ENCODE measurements around the gene GFRA3.
"Not testable (repeated sequence)": the region's sequence is repeated elsewhere in the genome, so short reads cannot be mapped to it uniquely, and the experiment has no call there.

Gene GFRA3, protein sequence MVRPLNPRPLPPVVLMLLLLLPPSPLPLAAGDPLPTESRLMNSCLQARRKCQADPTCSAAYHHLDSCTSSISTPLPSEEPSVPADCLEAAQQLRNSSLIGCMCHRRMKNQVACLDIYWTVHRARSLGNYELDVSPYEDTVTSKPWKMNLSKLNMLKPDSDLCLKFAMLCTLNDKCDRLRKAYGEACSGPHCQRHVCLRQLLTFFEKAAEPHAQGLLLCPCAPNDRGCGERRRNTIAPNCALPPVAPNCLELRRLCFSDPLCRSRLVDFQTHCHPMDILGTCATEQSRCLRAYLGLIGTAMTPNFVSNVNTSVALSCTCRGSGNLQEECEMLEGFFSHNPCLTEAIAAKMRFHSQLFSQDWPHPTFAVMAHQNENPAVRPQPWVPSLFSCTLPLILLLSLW

DNA sequence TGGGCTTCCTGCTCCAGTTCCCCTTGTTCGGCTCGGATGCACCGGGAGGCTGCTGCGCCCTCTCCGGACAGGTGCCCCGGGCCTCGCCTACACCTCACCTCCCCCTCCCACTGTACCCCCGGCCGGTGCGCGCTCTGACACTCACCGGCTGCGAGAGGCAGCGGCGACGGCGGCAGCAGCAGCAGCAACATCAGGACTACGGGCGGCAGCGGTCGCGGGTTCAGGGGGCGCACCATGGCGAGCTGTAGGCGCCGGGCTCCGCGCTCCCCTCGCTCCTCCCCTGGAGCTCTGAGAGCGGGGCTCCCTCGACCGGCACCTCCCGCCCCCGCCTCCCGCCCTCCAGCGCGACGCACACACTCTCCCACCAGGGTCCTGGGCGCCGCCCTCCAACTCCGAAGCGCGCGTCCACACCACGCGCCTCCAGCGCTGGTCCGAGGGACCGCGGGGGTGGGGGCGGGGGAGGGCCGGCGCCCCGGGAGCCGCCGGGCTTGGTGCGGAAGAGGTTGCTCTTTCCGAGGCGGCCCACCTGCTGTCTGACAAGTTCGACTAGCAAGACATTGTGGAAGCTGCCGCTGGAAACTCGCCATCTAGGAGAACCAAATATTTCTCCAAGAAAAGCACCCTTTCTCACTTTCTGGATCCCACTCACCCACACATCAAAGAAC is at the start of gene GFRA3:
Gene GFRA3 (minus strand): TSS at position 433 of the 665 bp plus-strand sequence. CDS start 197 bp downstream, at position 236.
- peak; percentile 13 for DNase-seq

DNA sequence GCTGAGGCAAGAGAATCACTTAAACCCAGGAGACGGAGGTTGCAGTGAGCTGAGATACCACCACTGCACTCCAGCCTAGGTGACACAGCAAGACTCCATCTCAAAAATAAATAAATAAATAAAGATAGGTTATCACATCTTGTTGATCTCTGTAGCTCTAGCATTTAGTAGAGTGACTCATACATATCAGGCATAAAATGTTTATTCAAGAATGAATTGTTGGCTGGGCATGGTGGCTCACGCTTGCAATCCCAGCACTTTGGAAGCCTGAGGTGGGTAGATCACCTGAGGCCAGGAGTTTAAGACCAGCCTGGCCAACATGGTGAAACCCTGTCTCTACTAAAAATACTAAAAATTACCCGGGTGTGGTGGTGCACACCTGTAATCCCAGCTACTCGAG is 43.8 kb upstream of the GFRA3 start:
- DNase-seq: not testable (repeated sequence)

DNA sequence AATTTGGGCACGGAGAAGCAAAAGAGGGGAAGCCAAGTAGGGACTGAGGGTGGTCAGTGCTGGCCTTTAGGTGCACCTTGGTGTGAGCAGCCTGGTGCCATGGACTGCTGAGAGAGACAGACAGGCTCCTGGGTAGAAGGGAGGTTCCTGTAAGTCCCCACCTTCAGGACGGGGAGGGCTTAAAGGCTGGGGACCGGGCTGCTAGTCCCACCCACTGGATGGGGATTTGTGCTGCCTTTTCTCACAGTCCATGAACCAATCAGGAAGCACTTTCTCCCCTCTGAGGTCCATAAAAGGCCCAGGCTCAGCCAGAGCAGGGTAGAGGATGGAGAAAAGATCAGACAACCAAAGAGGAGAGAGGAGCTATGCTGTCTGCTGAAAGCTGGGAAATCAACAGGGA is 41.9 kb upstream of the GFRA3 start:
- DNase-seq: no peak

DNA sequence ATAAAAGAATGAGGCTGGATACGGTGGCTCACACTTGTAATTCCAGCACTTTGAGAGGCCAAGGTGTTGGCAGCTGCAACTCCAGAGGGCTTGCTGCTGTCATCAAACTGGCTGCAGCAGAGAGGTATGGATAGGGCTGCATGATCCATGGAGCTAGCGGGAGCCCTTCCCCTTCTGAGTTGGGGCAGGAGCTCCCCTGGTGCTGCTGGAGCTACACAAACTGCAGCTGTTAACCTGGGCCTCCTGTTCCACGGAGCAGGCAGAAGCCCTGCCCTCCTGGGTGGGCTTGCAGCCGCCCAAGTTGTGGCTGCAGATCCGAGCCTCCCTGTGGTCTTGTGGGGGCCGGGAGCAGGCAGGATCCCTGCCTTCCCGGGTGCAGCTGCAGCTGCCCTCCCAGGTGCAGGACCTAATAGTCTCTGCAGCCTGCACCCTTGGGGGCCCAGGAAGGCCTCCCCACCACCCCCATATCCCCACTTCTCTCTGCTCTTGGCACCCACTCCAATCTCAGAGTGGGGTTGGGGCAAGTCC is 41.4 kb upstream of the GFRA3 start:
- no peak for DNase-seq

DNA sequence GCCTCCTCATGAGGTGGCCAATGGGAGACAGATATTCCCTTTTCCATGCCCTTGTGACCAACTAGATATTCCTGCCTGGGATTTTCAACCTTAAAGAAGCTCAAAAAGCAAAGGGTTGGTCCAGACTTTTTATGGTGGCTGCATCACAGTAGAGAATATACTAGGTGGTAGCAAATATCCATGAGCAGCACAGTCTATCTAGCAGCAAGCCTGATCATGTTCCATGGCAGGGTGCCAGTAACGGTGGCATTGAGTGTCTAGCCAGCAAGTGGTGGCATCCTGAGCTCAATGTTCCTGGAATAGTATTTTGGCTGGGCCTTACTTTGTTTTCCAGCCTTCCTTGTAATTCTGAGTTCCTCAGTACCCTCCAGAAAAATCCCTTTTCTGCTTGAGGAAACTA is 31.4 kb upstream of the GFRA3 start:
- no peak for DNase-seq

DNA sequence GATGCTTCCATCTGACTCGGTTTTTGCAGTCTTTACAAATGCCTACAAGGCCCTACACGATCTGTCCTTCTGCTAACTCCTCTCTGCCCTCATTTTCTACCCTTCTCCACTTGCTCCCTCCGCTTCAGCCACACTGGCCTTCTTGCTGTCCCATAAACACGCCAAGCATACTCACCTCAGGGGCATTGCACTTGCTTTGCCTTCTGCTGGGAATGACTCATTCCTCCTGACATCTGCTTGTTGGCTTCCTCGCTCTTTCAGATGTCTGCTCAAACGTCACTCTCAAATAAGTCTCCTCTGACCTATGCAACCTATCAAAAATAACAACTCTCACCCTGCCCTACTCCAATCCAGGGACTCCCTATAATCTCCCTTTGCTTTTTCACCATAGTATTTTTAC is 29.0 kb upstream of the GFRA3 start:
- DNase-seq: no peak

DNA sequence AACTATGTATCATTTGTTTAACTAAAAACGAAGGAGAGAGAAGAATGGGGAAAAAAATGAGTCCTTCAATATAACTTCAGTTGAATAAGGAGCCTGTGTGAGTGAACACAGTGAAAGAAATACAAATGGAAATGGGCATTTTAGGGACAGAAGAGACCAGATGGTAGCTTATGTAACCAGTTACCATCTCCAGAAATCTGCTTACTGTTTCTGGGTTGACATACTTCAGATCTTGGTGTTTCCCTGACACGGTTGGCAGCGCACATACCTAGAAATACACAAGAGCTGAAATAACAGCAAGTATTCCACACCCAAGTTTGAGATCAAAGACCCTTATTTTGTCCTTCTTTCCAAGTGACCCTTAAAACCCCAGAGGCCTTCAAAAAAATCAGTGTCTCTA is 14.9 kb upstream of the GFRA3 start:
- no peak for DNase-seq

DNA sequence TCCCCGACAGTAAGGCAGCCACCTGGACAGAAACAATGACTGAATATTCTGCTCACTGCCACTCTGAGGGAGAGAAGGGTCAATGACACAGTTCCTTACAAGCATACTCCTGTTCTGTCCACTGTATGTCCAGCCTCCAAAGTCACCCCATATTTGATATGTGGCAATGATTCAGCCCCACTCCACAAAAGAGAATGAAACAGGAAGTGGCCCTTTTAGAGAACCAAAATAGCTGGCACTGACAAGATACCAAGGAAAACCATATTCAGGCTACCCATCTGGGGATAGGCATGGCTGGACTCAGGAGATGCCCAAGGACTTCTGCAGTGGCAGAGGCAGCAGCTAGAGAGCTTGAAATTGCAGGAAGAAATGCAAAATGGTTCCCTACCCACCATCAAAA is 12.8 kb upstream of the GFRA3 start:
- DNase-seq: no peak

DNA sequence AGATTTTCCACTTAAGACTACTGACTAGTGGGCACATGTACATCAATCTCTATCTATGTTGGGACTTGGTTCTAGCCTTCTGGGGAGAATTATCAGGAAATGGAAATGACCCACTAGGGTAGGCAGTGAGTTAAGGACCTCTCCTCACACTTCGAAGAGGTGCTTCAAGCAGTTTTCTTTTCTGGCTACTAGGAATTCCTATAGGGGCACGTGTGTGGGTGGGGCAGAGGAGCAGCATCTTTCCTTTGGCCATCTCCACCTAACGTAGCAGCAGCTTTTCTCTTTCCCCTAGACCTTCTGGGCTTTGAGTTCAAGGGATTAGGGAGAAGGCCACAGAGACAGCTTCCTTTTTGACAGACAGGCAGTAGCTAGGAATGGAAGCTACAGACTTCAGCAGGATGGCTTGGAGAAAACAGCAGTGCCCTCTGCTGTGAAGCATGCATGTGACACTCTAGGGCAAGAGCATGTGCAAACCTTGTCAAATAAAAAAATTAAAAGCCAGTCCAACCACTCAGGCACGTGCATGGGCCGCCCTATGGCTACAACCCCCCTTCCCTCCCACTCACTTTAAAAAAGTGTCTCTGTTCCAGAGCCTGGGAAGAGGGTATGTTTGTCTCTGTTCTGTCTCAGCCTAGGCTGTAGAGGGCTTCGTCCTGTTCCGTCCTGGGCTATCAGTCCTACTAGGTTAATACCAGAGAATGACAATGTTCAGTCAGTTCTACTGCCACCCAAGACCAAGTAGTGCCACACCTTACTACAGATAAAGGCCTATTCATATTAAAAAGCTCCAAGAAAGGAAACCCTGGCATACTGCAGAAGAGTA is 8.7 kb upstream of the GFRA3 start:
- no peak for DNase-seq

DNA sequence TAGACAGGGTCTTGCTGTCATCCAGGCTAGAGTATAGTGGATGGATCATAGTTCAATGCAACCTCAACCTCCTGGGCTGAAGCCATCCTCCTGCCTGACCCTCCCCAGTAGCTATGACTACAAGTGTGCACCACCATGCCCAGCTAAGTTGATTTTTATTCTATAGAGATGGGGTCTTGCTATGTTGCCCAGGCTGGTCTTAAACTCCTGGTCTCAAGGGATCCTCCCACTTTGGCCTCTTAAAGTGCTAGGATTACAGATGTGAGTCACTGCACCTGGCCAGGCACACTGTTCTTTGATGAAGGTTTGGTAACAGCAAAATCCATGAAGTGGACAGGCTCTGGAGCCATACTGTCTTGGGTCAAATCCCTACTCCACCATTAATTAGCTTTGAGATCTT is 6.5 kb upstream of the GFRA3 start:
- no peak for DNase-seq

DNA sequence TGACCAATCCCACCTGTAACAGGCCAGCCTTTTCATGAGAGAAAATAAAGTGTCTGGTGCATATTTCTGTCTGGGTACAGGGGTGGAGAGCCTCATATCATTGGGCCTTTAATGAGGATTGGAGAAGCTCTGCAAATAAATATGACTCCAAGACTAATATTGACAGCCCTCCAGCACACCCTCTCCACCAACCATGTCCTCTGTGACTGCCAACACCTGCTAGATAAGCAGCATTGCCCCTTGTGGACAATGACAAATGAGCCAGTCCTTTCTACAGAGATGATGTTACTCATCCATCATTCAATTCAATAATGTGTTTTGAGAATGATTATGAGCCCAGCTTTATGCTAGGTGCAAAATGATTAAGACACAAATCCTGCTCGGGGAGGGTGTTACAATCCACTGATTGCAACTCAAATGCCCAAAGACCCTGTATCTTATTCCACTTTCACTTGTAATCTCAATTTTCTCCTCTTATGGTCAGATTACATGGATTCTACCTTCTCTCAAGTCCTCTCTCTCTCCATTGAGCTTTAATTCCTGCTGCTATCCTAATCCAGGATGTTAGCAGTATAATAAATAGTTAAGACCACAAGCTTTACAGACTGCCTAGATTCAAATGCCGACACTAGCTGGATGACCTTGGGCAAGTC is 2.1 kb upstream of the GFRA3 start:
- no peak for DNase-seq

DNA sequence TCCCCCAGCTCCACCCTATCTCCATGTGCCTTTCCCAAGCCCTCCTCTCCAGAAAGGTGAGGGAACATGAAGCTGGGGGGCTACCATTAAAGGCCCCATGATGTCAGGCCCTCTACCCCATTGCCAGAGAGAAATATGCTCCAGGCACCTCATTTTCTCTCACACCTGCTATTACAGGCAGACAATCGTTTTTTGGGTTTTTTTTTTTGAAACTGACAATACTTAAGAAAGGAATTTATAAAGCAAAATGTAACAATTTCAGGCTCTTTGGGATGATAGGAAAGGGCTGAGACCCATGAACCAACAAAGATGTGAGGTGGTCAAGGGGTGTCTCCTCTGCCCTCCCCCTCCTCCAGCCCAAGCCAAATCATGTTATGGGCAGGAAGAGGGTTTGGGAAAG is 1.5 kb upstream of the GFRA3 start:
- no peak for DNase-seq

DNA sequence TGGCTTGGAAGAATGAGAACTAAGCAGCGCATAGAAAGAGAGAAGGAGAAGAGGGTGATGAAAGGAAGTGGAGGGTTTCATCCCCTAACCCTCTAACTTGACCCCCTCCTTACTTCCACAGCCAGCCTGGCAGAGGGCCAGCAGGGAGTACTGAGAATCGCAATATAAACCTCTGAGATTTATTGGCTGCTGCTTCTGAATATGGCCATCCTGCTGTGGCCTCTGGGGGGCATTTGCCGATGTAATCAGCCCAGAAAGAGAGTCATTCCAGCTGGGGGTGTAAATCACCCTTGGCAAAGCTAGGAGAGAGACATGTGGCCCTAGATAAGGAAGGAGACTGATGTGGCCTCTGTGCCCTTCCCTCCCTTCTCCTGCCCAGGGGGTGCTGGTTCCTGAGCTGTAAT is 960 bp upstream of the GFRA3 start:
- DNase-seq: no peak

DNA sequence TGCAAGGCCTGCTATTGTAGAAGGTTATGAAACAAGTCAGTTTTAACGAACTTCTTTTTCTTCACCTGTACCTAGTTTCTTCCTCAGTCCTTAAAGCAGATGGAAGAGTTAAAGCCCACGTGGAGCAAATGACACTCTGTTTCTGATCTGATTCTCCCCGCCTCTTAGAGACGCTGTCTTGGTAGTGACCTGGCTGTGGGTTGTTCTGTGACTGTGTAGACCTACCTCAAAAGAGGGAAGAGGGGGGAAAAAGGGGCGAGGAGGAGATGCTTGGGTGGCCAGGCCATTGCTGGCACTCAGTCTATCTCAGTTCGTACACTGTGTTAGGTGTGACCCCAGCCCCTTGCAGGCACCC is 610 bp downstream of the GFRA3 start:
- DNase-seq: no peak

DNA sequence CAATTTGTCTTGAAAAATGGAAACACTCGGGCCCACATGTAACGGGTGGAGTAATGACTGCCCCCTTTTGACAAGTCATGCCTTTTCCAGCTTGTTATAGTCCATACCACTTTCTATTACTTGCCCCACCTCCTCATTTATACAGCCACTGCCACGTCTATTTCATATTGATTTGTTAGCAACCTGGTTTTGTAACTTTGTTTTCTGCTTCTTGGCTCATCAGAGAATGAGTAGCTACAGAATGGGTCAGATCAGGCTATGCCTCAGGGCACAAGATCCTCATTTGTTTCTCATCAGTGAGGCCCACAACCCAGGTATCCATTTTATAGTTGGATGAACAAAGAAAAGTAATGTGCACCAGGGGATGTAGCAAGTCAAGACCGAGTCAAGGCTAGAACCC is 1.7 kb downstream of the GFRA3 start:
- no peak for DNase-seq

DNA sequence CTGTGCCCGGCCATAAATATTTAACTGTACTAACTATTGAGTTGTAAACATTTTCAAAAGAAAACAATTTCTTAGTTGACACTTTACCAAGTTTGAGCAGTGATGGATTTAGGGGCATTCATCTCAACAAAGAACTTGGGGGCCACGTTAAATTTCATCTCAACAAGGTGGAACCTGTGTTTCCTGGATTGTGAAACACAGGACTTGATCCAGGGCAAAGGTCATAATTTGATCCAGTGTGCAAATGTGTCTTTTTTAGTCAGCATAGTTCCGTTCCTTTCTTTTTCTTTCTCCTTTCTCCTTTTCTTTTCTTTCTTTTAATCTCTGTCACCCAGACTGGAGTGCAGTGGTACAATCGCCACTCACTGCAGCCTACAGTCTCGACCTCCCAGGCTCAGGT is 3.1 kb downstream of the GFRA3 start:
- DNase-seq: no peak

DNA sequence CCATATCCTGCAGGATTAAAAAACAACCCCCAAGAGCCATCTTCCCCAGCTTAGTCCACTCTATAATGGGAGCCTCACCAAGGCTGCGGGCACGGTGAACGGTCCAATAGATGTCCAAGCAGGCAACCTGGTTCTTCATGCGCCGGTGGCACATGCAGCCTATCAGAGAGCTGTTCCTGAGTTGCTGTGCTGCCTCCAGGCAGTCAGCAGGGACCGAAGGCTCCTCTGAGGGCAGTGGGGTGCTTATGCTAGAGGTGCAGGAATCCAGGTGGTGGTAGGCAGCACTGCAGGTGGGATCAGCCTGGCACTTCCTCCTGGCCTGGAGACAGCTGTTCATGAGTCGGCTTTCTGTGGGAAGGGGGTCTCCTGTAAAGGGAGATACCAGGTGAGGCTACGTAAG is 10.2 kb downstream of the GFRA3 start:
- no peak for DNase-seq

DNA sequence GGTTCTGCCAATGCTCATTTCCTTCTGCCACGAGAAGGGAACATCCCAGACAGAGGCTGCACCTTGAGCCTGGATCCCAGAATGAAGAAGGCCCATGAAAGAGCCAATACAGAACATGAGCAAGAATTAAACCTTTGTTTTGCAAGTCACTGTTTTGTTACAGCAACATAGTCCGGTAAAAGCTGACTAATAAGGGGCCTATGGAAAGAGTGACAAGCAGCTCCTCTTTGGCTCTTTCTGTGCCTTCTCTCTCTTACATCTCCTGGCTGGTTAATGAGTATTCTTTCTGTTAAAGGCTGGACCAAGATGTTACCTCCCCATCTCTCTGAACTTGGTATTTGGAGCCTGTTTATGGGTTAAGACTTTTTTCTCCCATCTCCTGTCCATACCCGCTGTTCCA is 10.8 kb downstream of the GFRA3 start:
- no peak for DNase-seq

DNA sequence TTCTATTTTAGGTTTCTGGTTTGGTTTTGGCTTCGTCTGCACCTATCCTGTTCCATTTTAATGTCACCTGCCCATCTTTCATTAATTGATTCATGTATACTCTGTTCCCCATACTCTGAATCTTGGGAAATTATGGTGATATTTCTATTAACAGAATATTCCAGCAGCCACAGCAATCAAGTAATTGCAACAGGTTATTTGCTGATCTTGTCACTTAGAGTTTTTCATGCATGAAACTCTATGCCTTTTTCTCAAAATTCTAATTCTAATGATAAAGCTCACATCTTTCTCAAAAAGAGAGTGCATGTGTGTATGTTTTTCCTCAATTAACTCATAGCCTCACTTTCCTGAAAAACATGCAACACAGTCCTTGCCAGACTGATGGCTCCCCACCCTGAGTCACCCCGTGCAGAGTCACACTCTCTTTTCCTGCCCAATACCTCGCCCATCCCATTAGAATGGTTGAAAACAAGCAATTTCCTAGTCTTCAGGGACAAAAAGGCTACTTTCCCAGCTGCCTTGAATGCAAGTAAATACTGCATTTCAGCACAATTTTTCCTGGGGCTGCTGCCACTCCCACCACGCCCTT is 15.6 kb downstream of the GFRA3 start:
- DNase-seq: no peak

DNA sequence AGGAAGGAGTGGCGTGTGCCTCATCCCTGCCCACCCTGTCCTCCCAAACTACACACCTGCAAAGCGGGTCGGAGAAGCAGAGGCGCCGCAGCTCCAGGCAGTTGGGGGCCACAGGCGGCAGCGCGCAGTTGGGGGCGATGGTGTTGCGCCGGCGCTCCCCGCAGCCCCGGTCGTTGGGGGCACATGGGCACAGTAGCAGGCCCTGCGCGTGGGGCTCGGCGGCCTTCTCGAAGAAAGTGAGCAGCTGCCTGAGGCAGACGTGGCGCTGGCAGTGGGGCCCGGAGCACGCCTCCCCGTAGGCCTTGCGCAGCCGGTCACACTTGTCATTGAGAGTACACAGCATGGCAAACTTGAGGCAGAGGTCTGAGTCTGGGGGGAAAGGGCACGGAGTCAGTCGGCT is 16.8 kb downstream of the GFRA3 start:
- no peak for DNase-seq

DNA sequence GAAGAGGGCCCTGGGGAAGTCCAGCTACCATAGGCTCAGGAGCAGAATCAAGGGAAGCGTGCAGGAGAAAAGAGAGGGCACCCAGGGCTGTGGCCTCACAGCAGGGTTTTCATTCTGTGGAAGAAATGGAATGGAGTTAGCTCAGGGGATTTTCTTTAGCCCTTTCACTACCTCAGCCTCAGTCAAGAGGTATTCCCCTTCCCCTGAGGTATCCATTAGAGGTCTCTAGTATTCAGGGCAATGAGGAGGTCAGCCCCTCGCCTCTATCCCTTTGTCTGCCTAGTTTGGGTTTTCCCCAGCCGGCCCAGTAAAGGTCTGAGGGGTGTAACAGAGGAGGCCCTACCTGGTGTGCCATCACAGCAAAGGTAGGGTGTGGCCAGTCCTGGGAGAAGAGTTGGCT is 21.5 kb downstream of the GFRA3 start:
- no peak for DNase-seq

DNA sequence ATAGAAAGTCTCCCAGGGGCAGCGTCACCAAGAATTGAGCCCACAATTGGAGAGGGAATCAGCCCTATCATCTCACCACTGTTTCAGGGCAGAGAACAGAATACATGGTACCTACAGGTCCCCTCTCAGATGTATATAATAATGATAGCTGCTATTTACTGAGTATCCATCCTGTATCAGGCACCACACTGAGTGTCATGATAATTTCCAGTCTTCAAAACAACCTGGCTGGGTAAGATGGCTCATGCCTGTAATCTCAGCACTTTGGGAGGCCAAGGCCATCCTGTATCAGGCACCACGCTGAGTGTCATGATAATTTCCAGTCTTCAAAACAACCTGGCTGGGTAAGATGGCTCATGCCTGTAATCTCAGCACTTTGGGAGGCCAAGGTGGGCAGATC is 26.6 kb downstream of the GFRA3 start:
- not testable (repeated sequence) for DNase-seq

DNA sequence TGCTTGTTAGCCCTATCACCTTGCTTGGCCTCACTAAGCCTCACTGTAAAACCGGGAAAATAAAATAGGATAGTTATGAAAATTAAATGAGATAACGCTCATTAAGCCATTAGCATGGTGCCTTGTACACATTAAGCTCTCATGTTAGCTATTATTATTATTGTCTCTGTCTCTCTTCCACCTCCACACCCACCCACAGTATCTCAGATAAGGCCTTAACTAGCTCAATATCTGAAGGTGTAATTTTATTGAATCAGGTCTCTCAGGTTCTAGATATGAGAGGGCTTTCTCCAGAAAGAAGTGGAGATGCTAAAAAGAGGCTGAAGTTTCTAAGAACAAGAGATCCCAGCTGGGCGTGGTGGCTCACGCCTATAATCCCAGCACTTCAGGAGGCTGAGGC is 27.6 kb downstream of the GFRA3 start:
- DNase-seq: no peak
